Stomach (tissue), 9 donors: ENCODE results near the gene ATG7. TPM values are rescaled to one million over a fixed set of nuclear protein-coding genes. Genes with fewer than 3 reads are reported as not detected.

ENCODE experiments used
- DNase-seq, 2 donors: peaks; one replicate each; pipeline versions ENCODE4 v3.0.0 to v3.0.0-alpha.2; 2013 to 2019
- H3K27ac ChIP-seq, 5 donors: fragments of 200-600 bp in 4 of 5; sonication (generic) in 4 of 5; one replicate each; pipeline ENCODE4 v1.5.1; 2013 to 2019; ENCODE audit warnings: mild to moderate bottlenecking in 1 of 5, moderate library complexity in 1 of 5
- H3K27me3 ChIP-seq, 3 donors: fragments of 200-600 bp; sonication (generic); one replicate each; pipeline ENCODE4 v1.5.1; 2017 to 2019; ENCODE audit warnings: mixed run types in 1 of 3
- H3K36me3 ChIP-seq, 4 donors: fragments of 200-600 bp; sonication (generic); 1 replicate in 3 of 4; 2 replicates in 1 of 4; pipeline ENCODE4 v1.5.1; 2016 to 2019
- H3K4me1 ChIP-seq, 4 donors: fragments of 200-600 bp; sonication (generic); one replicate each; pipeline ENCODE4 v1.5.1; 2016 to 2019
- H3K4me3 ChIP-seq, 4 donors: fragments of 200-600 bp; sonication (generic) in 3 of 4; one replicate each; pipeline ENCODE4 v1.5.1; 2016 to 2019; ENCODE audit warnings: mild to moderate bottlenecking in 1 of 4
- H3K9me3 ChIP-seq, 4 donors: fragments of 200-600 bp; sonication (generic); one replicate each; pipeline ENCODE4 v1.5.1; 2016 to 2019
- EP300 ChIP-seq: sonication (generic); formaldehyde crosslinking; IDR thresholded peaks from one replicate; pipeline ENCODE4 v1.6.1; 2017; ENCODE audit warnings: antibody characterized with exemption
- POLR2A ChIP-seq, 4 donors: fragments of 450-650 bp; IDR thresholded peaks; one replicate each; pipeline ENCODE4 v1.6.1; 2016; ENCODE audit warnings: antibody characterized with exemption in 4 of 4, control low read depth in 2 of 4, mild to moderate bottlenecking in 1 of 4, moderate library complexity in 1 of 4
- POLR2AphosphoS5 ChIP-seq, 3 donors: sonication (generic); formaldehyde crosslinking; IDR thresholded peaks; one replicate each; pipeline ENCODE4 v1.6.1; 2016; ENCODE audit warnings: antibody characterized with exemption in 3 of 3
- WGBS, 5 donors: extraction: QIAGEN DNeasy Blood & Tissue Kit in 3 of 5; methylation state at CpG; one replicate each; pipeline versions ENCODE4 v1.1.5 to v1.1.7; 2013 to 2018; 5-methylcytosine and 5-hydroxymethylcytosine counted together
- intact Hi-C: fragments of 100-400 bp; cut with DNase I; formaldehyde crosslinking; loops from one replicate; pipeline ENCODE4 v1.15.1; 2023; ENCODE audit warnings: low total_unique reads
- polyA plus RNA-seq, 3 donors: library from polyadenylated mRNA; stranded (reverse); fragments of 200-250 nt; gene quantifications; one replicate each; pipeline ENCODE4 v1.2.3, GENCODE V29; 2013
- total RNA-seq, 5 donors: library from RNA; depleted of rRNA; stranded (reverse); fragments of >200 nt; gene quantifications; one replicate each; pipeline versions ENCODE4 v1.1.0 to v1.2.3, GENCODE V29; 2014 to 2016
- TF ChIP-seq, protein P1 (sequence below), 7 experiments: fragments of 450-650 bp in 4 of 7; fragments of 200-600 bp in 3 of 7; sonication (generic) in 3 of 7; IDR thresholded peaks; one replicate each; pipeline ENCODE4 v1.5.1; 2016 to 2019; ENCODE audit warnings: antibody characterized with exemption in 7 of 7, control low read depth in 2 of 7, mild to moderate bottlenecking in 1 of 7
- donor health status: healthy with polysubstance abuse.
- donor health status: Bipolar disorder and iron deficiency.
- donor health status: healthy.

Gene ATG7
- total and polyA plus RNA-seq, 8 donors, result 6.8 to 167 (median 15.1) TPM

- TF ChIP-seq POLR2AphosphoS5 (IDR thresholded peaks at IDR 0.05), result no peak
- TF ChIP-seq, protein P1, sequence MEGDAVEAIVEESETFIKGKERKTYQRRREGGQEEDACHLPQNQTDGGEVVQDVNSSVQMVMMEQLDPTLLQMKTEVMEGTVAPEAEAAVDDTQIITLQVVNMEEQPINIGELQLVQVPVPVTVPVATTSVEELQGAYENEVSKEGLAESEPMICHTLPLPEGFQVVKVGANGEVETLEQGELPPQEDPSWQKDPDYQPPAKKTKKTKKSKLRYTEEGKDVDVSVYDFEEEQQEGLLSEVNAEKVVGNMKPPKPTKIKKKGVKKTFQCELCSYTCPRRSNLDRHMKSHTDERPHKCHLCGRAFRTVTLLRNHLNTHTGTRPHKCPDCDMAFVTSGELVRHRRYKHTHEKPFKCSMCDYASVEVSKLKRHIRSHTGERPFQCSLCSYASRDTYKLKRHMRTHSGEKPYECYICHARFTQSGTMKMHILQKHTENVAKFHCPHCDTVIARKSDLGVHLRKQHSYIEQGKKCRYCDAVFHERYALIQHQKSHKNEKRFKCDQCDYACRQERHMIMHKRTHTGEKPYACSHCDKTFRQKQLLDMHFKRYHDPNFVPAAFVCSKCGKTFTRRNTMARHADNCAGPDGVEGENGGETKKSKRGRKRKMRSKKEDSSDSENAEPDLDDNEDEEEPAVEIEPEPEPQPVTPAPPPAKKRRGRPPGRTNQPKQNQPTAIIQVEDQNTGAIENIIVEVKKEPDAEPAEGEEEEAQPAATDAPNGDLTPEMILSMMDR (IDR thresholded peaks at IDR 0.05), result no peak
Observed at GRCh38 chr3:11312166-11312565, 40.0 kb downstream of the ATG7 start.

GRCh38 chr3:11317300-11317699, 45.1 kb downstream of the ATG7 start:
- no peak for DNase-seq
- Histone ChIP-seq H3K27me3 (no peaks in the 10 kb centered on the region), H3K9me3 (no peaks in the 10 kb centered on the region), H3K27ac (no peak overlapping the region), H3K4me3 (no peak overlapping the region), H3K4me1 (no peaks in the 10 kb centered on the region), H3K36me3 (peaks cover 37 to 100% (median 97%) of the 10 kb centered on the region in 4 donors)
- TF ChIP-seq EP300, result no peak
- no peak for TF ChIP-seq POLR2A (IDR thresholded peaks at IDR 0.05)
- no peak for TF ChIP-seq POLR2AphosphoS5 (IDR thresholded peaks at IDR 0.05)
- TF ChIP-seq, protein P1 (IDR thresholded peaks at IDR 0.05), result no peak
- WGBS, 5 donors, result 70 to 82% (median 80%) methylated on average over 9 of the region's 9 CpGs
- intact Hi-C loops, result no loop called here

More at GRCh38 chr3:11312166-11312565, 40.0 kb downstream of the ATG7 start:
- no peak for DNase-seq
- intact Hi-C loops, result no loop called here
- H3K4me3 ChIP-seq, result no peak overlapping the region
- H3K4me1 ChIP-seq, result no peaks in the 10 kb centered on the region
- 90 to 97% (median 93%) methylated on average over 5 of the region's 5 CpGs for WGBS, 5 donors
- H3K27me3 ChIP-seq, result no peaks in the 10 kb centered on the region
- H3K36me3 ChIP-seq, result peaks cover 45 to 100% (median 99%) of the 10 kb centered on the region in 4 donors
- H3K27ac ChIP-seq, result no peak overlapping the region
- no peaks in the 10 kb centered on the region for H3K9me3 ChIP-seq

DNA sequence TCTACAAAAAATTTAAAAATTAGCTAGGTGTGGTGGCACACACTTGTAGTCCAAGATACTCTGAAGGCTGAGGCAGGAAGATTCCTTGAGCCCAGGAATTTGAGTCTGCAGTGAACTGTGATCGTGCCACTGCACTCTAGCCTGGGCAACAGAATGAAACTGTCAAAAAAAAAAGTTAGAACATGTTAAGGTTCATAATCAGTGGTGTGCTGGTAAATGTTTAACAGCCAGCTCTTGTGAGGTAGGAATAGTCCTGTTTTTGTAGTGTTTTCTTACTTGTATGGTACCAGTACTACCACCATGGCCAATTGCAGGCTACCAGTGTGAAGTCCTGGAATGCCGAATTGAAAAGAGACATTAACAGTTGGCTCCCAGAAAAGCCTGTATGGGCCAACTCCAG, 50.7 kb downstream of the ATG7 start:
- intact Hi-C loops, result no loop called here
- H3K36me3 ChIP-seq, result peaks cover 34 to 98% (median 90%) of the 10 kb centered on the region in 4 donors
- no peak overlapping the region for H3K4me3 ChIP-seq
- TF ChIP-seq, protein P1 (IDR thresholded peaks at IDR 0.05), result no peak
- TF ChIP-seq EP300 (no peak), POLR2AphosphoS5 (IDR thresholded peaks at IDR 0.05) (no peak), POLR2A (IDR thresholded peaks at IDR 0.05) (no peak)
- no peaks in the 10 kb centered on the region for H3K27me3 ChIP-seq
- DNase-seq, result no peak
- no peaks in the 10 kb centered on the region for H3K4me1 ChIP-seq
- H3K9me3 ChIP-seq, result no peaks in the 10 kb centered on the region
- 79 to 93% (median 90%) methylated on average over 2 of the region's 2 CpGs for WGBS, 5 donors
- peak overlapping the region in 2 of 5 donors; percentile 10 to 38 for H3K27ac ChIP-seq

DNA sequence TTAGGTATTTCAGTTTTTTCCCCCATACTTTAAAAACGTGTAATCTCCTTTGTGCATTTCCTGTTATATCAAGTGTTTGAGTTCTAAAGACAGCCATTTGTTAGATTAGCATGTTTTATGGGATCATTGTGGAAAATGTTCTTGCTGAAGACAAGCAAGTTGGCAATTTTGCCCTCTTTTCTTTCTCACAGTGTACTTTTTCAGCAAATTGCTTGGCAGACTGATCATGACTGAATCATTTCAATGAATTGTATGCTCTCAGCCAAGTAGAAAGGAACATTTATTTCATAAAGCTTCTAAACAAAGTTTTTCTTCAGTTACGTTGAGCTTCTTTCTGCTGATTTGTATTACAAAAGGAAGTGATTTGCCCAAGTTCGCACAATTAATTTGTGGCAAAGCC, 51.6 kb downstream of the ATG7 start:
- H3K27ac ChIP-seq, result peak overlapping the region in 3 of 5 donors; percentile 10 to 38 (median 13)
- intact Hi-C loops, result no loop called here

More for the DNA sequence above, 51.6 kb downstream of the ATG7 start:
- H3K36me3 ChIP-seq, result peaks cover 34 to 95% (median 86%) of the 10 kb centered on the region in 4 donors
- 63 to 79% (median 73%) methylated on average over 3 of the region's 3 CpGs for WGBS, 5 donors
- TF ChIP-seq POLR2AphosphoS5 (IDR thresholded peaks at IDR 0.05) (no peak), EP300 (no peak), POLR2A (IDR thresholded peaks at IDR 0.05) (no peak)
- TF ChIP-seq, protein P1 (IDR thresholded peaks at IDR 0.05), result no peak
- H3K4me1 ChIP-seq, result no peaks in the 10 kb centered on the region
- H3K27me3 ChIP-seq, result no peaks in the 10 kb centered on the region
- no peak for DNase-seq
- no peaks in the 10 kb centered on the region for H3K9me3 ChIP-seq
- H3K4me3 ChIP-seq, result no peak overlapping the region
